Ovary (tissue), 3 donors: Measurements from ENCODE around the gene COX6B2.

ENCODE experiments used
- CTCF ChIP-seq, 3 donors: fragments of 450-650 bp in 2 of 3; fragments of 200-600 bp in 1 of 3; IDR thresholded peaks; one replicate each; pipeline versions ENCODE4 v1.5.1 to v1.8.0; 2016 to 2022; ENCODE audit warnings: antibody characterized with exemption in 3 of 3, mild to moderate bottlenecking in 1 of 3
- EP300 ChIP-seq: sonication (generic); formaldehyde crosslinking; IDR thresholded peaks from one replicate; pipeline ENCODE4 v1.6.1; 2017; ENCODE audit warnings: antibody characterized with exemption
- POLR2A ChIP-seq: fragments of 450-650 bp; IDR thresholded peaks from one replicate; pipeline ENCODE4 v1.6.1; 2017; ENCODE audit warnings: antibody characterized with exemption, mild to moderate bottlenecking, moderate library complexity
- donor health status: DM: no; HTN: no; CAD: no.

- no peak for TF ChIP-seq POLR2A
- TF ChIP-seq CTCF (IDR thresholded peaks at IDR 0.05) = no peak
- no peak for TF ChIP-seq EP300
These were observed 38.5 kb downstream of the COX6B2 start for GRCh38 chr19:55315956-55316525.
